ENCODE measurements around the gene RGL3. TPM values are rescaled to one million over a fixed set of nuclear protein-coding genes. Genes with fewer than 3 reads are reported as not detected.

Gene RGL3
- total and polyA plus RNA-seq, 2 experiments from 2014 or later: 0.54 to 1.4 TPM

- H3K79me2 ChIP-seq (ENCODE audit: insufficient read depth): no peaks in the 10 kb centered on the region
- DNase-seq: no peak
- no peaks in the 10 kb centered on the region for H3K9me2 ChIP-seq (ENCODE audit: insufficient read depth)
- TF ChIP-seq EZH2 (IDR thresholded peaks at IDR 0.05; ENCODE audit: insufficient read depth, poor library complexity, severe bottlenecking) (no peak), EZH2phosphoT487 (IDR thresholded peaks at IDR 0.05; ENCODE audit: insufficient read depth, low read depth) (no peak)
- 91 to 92% methylated on average over 22 to 35 of the region's 35 CpGs for WGBS, 2 experiments (ENCODE audit: low coverage in 1 of 2, low lambda C conversion rate in 2 of 2, missing lambda C conversion rate in 2 of 2)
- peaks cover 7% of the 10 kb centered on the region; the same call in 1 of the 2 replicates for H3K36me3 ChIP-seq (ENCODE audit: low read depth)
- H2AFZ ChIP-seq: no peak overlapping the region
- H3K27me3 ChIP-seq (replicated peaks; ENCODE audit: insufficient read depth): no peaks in the 10 kb centered on the region
- no peak overlapping the region for H3K9ac ChIP-seq
- in situ Hi-C loops (cut with MboI): no loop called here
- no peak overlapping the region for H3K27ac ChIP-seq
- H3K4me2 ChIP-seq (ENCODE audit: unreplicated experiment): no peak overlapping the region
- no peaks in the 10 kb centered on the region for H3K4me1 ChIP-seq (ENCODE audit: insufficient read depth)
- no peak overlapping the region for H3K4me3 ChIP-seq
- no peaks in the 10 kb centered on the region for H3F3A ChIP-seq (ENCODE audit: insufficient read depth)
- H3K9me3 ChIP-seq (ENCODE audit: low read depth): no peaks in the 10 kb centered on the region
- no peaks in the 10 kb centered on the region for H4K20me1 ChIP-seq (ENCODE audit: insufficient read depth)
Measured at GRCh38 chr19:11447347-11448262, 28.5 kb upstream of the RGL3 start.

- no peaks in the 10 kb centered on the region for H3K27me3 ChIP-seq (replicated peaks; ENCODE audit: insufficient read depth)
- no peaks in the 10 kb centered on the region for H3K9me3 ChIP-seq (ENCODE audit: low read depth)
- peaks cover 7% of the 10 kb centered on the region; the same call in 1 of the 2 replicates for H3K36me3 ChIP-seq (ENCODE audit: low read depth)
- H3K4me2 ChIP-seq (ENCODE audit: unreplicated experiment): no peak overlapping the region
- no peaks in the 10 kb centered on the region; the same call in 1 of the 2 replicates for H3K79me2 ChIP-seq (ENCODE audit: insufficient read depth)
- H2AFZ ChIP-seq: no peak overlapping the region
- TF ChIP-seq EZH2 (IDR thresholded peaks at IDR 0.05; ENCODE audit: insufficient read depth, poor library complexity, severe bottlenecking) (no peak), EZH2phosphoT487 (IDR thresholded peaks at IDR 0.05; ENCODE audit: insufficient read depth, low read depth) (no peak)
- peak; percentile 60 for DNase-seq
- H3K9ac ChIP-seq: no peak overlapping the region
- H3K4me1 ChIP-seq (ENCODE audit: insufficient read depth): no peaks in the 10 kb centered on the region
- H3F3A ChIP-seq (ENCODE audit: insufficient read depth): no peaks in the 10 kb centered on the region
- in situ Hi-C loops (cut with MboI): no loop called here
- H3K4me3 ChIP-seq: no peak overlapping the region
- H3K9me2 ChIP-seq (ENCODE audit: insufficient read depth): no peaks in the 10 kb centered on the region
- H3K27ac ChIP-seq: no peak overlapping the region
- WGBS, 2 experiments (ENCODE audit: low coverage in 1 of 2, low lambda C conversion rate in 2 of 2, missing lambda C conversion rate in 2 of 2): 53% methylated on average over 19 to 23 of the region's 23 CpGs
- H4K20me1 ChIP-seq (ENCODE audit: insufficient read depth): no peaks in the 10 kb centered on the region
Measured at GRCh38 chr19:11446652-11447301, 27.7 kb upstream of the RGL3 start.

GRCh38 chr19:11446271-11446651 lies 27.1 kb upstream of the RGL3 start:
- Histone ChIP-seq H3K36me3 (ENCODE audit: low read depth) (peaks cover 7% of the 10 kb centered on the region; the same call in 1 of the 2 replicates), H3K4me2 (ENCODE audit: unreplicated experiment) (no peak overlapping the region), H3K4me1 (ENCODE audit: insufficient read depth) (no peaks in the 10 kb centered on the region), H3K9me2 (ENCODE audit: insufficient read depth) (no peaks in the 10 kb centered on the region), H3F3A (ENCODE audit: insufficient read depth) (no peaks in the 10 kb centered on the region), H4K20me1 (ENCODE audit: insufficient read depth) (no peaks in the 10 kb centered on the region), H3K9me3 (ENCODE audit: low read depth) (no peaks in the 10 kb centered on the region), H3K27me3 (replicated peaks; ENCODE audit: insufficient read depth) (no peaks in the 10 kb centered on the region), H3K4me3 (no peak overlapping the region), H3K27ac (no peak overlapping the region), H2AFZ (no peak overlapping the region), H3K79me2 (ENCODE audit: insufficient read depth) (no peaks in the 10 kb centered on the region; the same call in 1 of the 2 replicates), H3K9ac (no peak overlapping the region)
- in situ Hi-C loops (cut with MboI): no loop called here
- no peak for TF ChIP-seq EZH2 (IDR thresholded peaks at IDR 0.05; ENCODE audit: insufficient read depth, poor library complexity, severe bottlenecking)
- TF ChIP-seq EZH2phosphoT487 (IDR thresholded peaks at IDR 0.05; ENCODE audit: insufficient read depth, low read depth): no peak
- DNase-seq: no peak
- WGBS, 2 experiments (ENCODE audit: low coverage in 1 of 2, low lambda C conversion rate in 2 of 2, missing lambda C conversion rate in 2 of 2): 78 to 80% methylated on average over 5 to 8 of the region's 14 CpGs

- Histone ChIP-seq H4K20me1 (ENCODE audit: insufficient read depth) (no peaks in the 10 kb centered on the region), H3K27me3 (replicated peaks; ENCODE audit: insufficient read depth) (no peaks in the 10 kb centered on the region), H3F3A (ENCODE audit: insufficient read depth) (no peaks in the 10 kb centered on the region), H3K79me2 (ENCODE audit: insufficient read depth) (peaks cover 5% of the 10 kb centered on the region; the same call in 1 of the 2 replicates), H3K36me3 (ENCODE audit: low read depth) (peaks cover 7% of the 10 kb centered on the region; the same call in 1 of the 2 replicates), H3K9me3 (ENCODE audit: low read depth) (no peaks in the 10 kb centered on the region), H3K4me2 (ENCODE audit: unreplicated experiment) (no peak overlapping the region), H3K4me3 (no peak overlapping the region), H3K4me1 (ENCODE audit: insufficient read depth) (no peaks in the 10 kb centered on the region), H3K9ac (no peak overlapping the region), H3K27ac (no peak overlapping the region), H3K9me2 (ENCODE audit: insufficient read depth) (no peaks in the 10 kb centered on the region), H2AFZ (no peak overlapping the region)
- in situ Hi-C loops (cut with MboI): no loop called here
- TF ChIP-seq EZH2 (IDR thresholded peaks at IDR 0.05; ENCODE audit: insufficient read depth, poor library complexity, severe bottlenecking) (no peak), EZH2phosphoT487 (IDR thresholded peaks at IDR 0.05; ENCODE audit: insufficient read depth, low read depth) (no peak)
- no peak for DNase-seq
- WGBS, 2 experiments (ENCODE audit: low coverage in 1 of 2, low lambda C conversion rate in 2 of 2, missing lambda C conversion rate in 2 of 2): 81 to 90% methylated on average over 8 to 13 of the region's 13 CpGs
Measured at GRCh38 chr19:11445141-11445540, 26.0 kb upstream of the RGL3 start.
